Measurements from ENCODE around the gene GJB1.

Gene GJB1

DNA sequence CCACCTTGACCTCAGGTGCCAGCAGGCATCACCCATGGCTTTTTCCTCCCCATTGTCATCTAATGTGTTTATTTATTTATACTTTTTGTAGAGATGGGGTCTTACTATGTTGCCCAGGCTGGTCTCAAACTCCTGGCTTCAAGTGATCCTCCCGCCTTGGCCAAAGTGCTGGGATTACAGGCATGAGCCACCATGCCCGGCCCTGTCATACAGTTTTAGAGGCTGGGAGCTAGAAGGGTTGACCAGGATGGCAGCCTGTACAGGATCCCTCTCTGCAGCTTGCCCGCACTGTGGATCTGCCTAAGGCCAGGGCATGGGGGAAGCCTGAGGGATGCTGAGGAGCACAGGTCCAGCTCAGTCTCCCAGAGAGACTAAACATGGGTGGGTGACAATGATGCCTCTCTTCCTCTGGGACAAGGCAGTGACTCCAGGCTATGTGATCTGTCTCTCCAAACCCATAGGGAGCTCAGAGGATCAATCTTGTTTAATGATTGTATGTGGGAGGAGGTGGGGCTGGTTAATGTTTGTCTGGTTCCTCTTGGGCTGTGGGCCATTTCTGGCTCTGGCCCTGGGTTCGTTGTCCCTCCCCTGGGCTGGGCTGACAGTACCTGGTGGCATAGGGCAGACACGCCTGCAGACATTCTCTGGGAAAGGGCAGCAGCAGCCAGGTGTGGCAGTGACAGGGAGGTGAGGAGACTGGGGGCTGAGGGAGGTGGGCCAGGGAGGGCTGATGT, 8.3 kb upstream of the GJB1 start:
- Histone ChIP-seq H3K36me3 (ENCODE audit: control insufficient read depth in 1 of 2, insufficient read depth in 2 of 2, low read length in 2 of 2) (no peaks in the 10 kb centered on the region), H3K27ac (ENCODE audit: low read depth, low read length) (peak overlapping the region; percentile 66), H3K27me3 (ENCODE audit: control insufficient read depth in 1 of 2, insufficient read depth in 2 of 2, low read length in 2 of 2) (no peaks in the 10 kb centered on the region), H3K4me1 (ENCODE audit: control insufficient read depth in 1 of 2, insufficient read depth in 2 of 2, low read length in 2 of 2) (peaks cover 6 to 9% of the 10 kb centered on the region in 2 donors), H3K9me3 (ENCODE audit: control insufficient read depth in 1 of 2, low read length in 2 of 2) (no peaks in the 10 kb centered on the region), H3K4me3 (ENCODE audit: low read depth in 1 of 2, low read length in 2 of 2) (peak overlapping the region; percentile 73), H3K9ac (ENCODE audit: low read depth in 1 of 2, low read length in 2 of 2) (peak overlapping the region; percentile 64 to 66)

DNA sequence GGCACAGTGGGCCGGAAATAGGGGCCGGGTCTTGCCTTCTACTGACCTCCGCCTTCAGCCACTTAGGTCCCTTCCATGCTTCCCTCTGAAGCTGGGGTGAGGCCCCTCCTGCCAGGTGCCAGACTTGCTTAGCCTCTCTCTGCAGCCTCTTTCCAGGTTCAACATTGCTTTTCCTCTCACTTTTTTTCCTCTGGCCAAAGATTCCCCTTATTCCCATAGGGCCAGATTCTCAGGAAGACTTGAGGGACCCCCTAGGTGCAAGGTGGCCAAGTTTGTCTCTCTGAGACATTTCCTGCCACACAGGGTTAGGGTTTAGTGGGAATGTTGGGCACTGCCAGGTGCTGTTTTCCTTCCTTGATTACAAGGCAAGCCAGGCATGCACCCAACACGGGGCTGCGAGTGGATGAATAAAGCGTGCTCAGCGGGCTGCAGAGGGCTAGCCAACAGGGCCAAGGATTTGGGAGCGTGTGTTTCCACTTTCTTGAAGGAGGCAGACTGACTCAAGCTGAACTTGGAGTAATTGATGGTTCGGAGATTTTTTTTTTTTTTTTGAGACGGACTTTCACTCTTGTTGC, 7.6 kb upstream of the GJB1 start:
- Histone ChIP-seq H3K36me3 (ENCODE audit: control insufficient read depth in 1 of 2, insufficient read depth in 2 of 2, low read length in 2 of 2) (no peaks in the 10 kb centered on the region), H3K9me3 (ENCODE audit: control insufficient read depth in 1 of 2, low read length in 2 of 2) (no peaks in the 10 kb centered on the region), H3K27ac (ENCODE audit: low read depth, low read length) (peak overlapping the region; percentile 56), H3K4me3 (ENCODE audit: low read depth in 1 of 2, low read length in 2 of 2) (peak overlapping the region; percentile 73), H3K4me1 (ENCODE audit: control insufficient read depth in 1 of 2, insufficient read depth in 2 of 2, low read length in 2 of 2) (peaks cover 6 to 9% of the 10 kb centered on the region in 2 donors), H3K9ac (ENCODE audit: low read depth in 1 of 2, low read length in 2 of 2) (peak overlapping the region; percentile 64 to 66), H3K27me3 (ENCODE audit: control insufficient read depth in 1 of 2, insufficient read depth in 2 of 2, low read length in 2 of 2) (no peaks in the 10 kb centered on the region)

DNA sequence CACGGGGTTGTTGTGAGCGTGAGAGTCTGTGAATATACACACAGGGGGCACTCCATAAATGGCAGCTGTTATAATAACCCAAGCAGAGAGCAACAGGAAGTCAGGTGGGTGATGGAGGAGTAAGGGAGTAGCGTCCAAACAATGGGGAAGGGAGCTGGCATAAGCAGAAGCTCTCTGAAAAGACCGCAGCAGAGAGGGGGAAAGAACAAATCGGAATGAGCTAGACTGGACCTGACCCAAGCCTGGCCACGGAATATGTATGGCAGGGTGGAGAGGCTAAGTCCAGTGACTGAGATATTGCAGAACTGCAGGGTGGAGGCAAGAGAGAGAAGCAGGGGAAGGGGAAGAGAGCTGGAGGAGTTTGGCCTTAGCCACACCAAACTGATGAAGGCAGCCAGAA, 6.5 kb upstream of the GJB1 start:
- H3K27ac ChIP-seq (ENCODE audit: low read depth, low read length), result peak overlapping the region; percentile 3
- H3K9ac ChIP-seq (ENCODE audit: low read depth in 1 of 2, low read length in 2 of 2), result peak overlapping the region; percentile 43 to 66
- H3K27me3 ChIP-seq (ENCODE audit: control insufficient read depth in 1 of 2, insufficient read depth in 2 of 2, low read length in 2 of 2), result no peaks in the 10 kb centered on the region
- peak overlapping the region; percentile 73 for H3K4me3 ChIP-seq (ENCODE audit: low read depth in 1 of 2, low read length in 2 of 2)
- peaks cover 6 to 9% of the 10 kb centered on the region in 2 donors for H3K4me1 ChIP-seq (ENCODE audit: control insufficient read depth in 1 of 2, insufficient read depth in 2 of 2, low read length in 2 of 2)
- H3K9me3 ChIP-seq (ENCODE audit: control insufficient read depth in 1 of 2, low read length in 2 of 2), result no peaks in the 10 kb centered on the region
- no peaks in the 10 kb centered on the region for H3K36me3 ChIP-seq (ENCODE audit: control insufficient read depth in 1 of 2, insufficient read depth in 2 of 2, low read length in 2 of 2)

DNA sequence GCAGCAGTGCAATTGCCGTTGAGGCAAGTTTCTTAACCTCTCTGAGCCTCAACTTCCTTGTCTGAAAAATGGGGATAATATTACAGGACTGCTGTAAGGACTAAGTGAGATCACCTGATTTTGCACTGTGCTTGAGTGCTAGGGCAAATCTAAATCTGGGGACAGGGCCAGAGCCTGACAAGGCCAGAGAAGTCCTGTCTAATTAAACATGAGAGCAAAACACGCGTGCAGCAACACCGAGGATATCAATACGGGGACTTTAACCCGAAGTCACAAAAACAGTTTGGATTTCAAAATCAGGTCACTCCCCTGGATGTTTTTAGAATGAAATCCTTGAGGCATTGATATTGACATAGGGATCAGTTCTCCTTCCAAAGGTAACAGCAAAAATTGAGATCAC, 5.7 kb upstream of the GJB1 start:
- Histone ChIP-seq H3K9me3 (ENCODE audit: control insufficient read depth in 1 of 2, low read length in 2 of 2) (no peaks in the 10 kb centered on the region), H3K9ac (ENCODE audit: low read depth in 1 of 2, low read length in 2 of 2) (peak overlapping the region in 1 of 2 donors; percentile 66), H3K27me3 (ENCODE audit: control insufficient read depth in 1 of 2, insufficient read depth in 2 of 2, low read length in 2 of 2) (no peaks in the 10 kb centered on the region), H3K27ac (ENCODE audit: low read depth, low read length) (no peak overlapping the region), H3K4me1 (ENCODE audit: control insufficient read depth in 1 of 2, insufficient read depth in 2 of 2, low read length in 2 of 2) (peaks cover 6 to 9% of the 10 kb centered on the region in 2 donors), H3K36me3 (ENCODE audit: control insufficient read depth in 1 of 2, insufficient read depth in 2 of 2, low read length in 2 of 2) (no peaks in the 10 kb centered on the region), H3K4me3 (ENCODE audit: low read depth in 1 of 2, low read length in 2 of 2) (peak overlapping the region; percentile 73)

DNA sequence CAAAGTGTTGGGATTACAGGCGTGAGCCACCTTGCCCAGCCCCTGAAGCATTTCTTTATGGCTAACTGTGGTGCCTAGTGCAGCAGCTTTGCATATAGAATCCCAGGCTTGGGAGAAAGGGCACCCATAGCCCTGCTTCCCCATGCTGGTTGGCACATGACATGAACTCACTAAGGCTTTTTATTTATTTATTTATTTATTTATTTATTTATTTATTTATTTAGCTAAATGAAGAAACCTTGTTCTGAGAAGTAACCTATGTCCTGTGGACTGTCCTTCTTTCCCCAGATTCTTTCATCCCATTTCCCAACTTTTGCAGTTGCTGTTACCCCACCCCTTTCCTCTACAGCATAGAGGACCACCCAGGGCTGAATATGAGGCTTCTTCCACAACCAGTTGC, 1.9 kb upstream of the GJB1 start:
- Histone ChIP-seq H3K36me3 (ENCODE audit: control insufficient read depth in 1 of 2, insufficient read depth in 2 of 2, low read length in 2 of 2) (no peaks in the 10 kb centered on the region), H3K9me3 (ENCODE audit: control insufficient read depth in 1 of 2, low read length in 2 of 2) (no peaks in the 10 kb centered on the region), H3K4me3 (ENCODE audit: low read depth in 1 of 2, low read length in 2 of 2) (no peak overlapping the region), H3K27me3 (ENCODE audit: control insufficient read depth in 1 of 2, insufficient read depth in 2 of 2, low read length in 2 of 2) (no peaks in the 10 kb centered on the region), H3K27ac (ENCODE audit: low read depth, low read length) (no peak overlapping the region), H3K4me1 (ENCODE audit: control insufficient read depth in 1 of 2, insufficient read depth in 2 of 2, low read length in 2 of 2) (peaks cover 7% of the 10 kb centered on the region in 2 donors), H3K9ac (ENCODE audit: low read depth in 1 of 2, low read length in 2 of 2) (no peak overlapping the region)

DNA sequence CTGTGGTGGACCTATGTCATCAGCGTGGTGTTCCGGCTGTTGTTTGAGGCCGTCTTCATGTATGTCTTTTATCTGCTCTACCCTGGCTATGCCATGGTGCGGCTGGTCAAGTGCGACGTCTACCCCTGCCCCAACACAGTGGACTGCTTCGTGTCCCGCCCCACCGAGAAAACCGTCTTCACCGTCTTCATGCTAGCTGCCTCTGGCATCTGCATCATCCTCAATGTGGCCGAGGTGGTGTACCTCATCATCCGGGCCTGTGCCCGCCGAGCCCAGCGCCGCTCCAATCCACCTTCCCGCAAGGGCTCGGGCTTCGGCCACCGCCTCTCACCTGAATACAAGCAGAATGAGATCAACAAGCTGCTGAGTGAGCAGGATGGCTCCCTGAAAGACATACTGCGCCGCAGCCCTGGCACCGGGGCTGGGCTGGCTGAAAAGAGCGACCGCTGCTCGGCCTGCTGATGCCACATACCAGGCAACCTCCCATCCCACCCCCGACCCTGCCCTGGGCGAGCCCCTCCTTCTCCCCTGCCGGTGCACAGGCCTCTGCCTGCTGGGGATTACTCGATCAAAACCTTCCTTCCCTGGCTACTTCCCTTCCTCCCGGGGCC, 1.2 kb downstream of the GJB1 start:
- no peaks in the 10 kb centered on the region for H3K27me3 ChIP-seq (ENCODE audit: control insufficient read depth in 1 of 2, insufficient read depth in 2 of 2, low read length in 2 of 2)
- H3K9me3 ChIP-seq (ENCODE audit: control insufficient read depth in 1 of 2, low read length in 2 of 2), result no peaks in the 10 kb centered on the region
- H3K4me3 ChIP-seq (ENCODE audit: low read depth in 1 of 2, low read length in 2 of 2), result no peak overlapping the region
- no peak overlapping the region for H3K27ac ChIP-seq (ENCODE audit: low read depth, low read length)
- no peak overlapping the region for H3K9ac ChIP-seq (ENCODE audit: low read depth in 1 of 2, low read length in 2 of 2)
- H3K36me3 ChIP-seq (ENCODE audit: control insufficient read depth in 1 of 2, insufficient read depth in 2 of 2, low read length in 2 of 2), result no peaks in the 10 kb centered on the region
- peaks cover 14% of the 10 kb centered on the region in 2 donors for H3K4me1 ChIP-seq (ENCODE audit: control insufficient read depth in 1 of 2, insufficient read depth in 2 of 2, low read length in 2 of 2)

DNA sequence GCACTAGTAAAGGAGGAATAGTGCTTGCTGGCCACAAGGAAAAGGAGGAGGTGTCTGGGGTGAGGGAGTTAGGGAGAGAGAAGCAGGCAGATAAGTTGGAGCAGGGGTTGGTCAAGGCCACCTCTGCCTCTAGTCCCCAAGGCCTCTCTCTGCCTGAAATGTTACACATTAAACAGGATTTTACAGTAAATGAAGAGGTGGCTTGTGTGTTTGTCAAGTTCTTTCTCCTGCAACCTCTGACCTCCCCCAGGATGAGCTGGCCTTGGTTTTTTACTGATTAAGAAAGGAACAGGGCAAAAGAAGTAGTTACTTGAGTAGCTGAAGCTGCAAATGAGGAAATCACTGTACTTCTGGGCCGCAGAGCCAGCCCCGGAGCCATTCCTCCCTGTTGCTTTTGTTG, 2.0 kb downstream of the GJB1 start:
- no peak overlapping the region for H3K27ac ChIP-seq (ENCODE audit: low read depth, low read length)
- H3K27me3 ChIP-seq (ENCODE audit: control insufficient read depth in 1 of 2, insufficient read depth in 2 of 2, low read length in 2 of 2), result no peaks in the 10 kb centered on the region
- no peaks in the 10 kb centered on the region for H3K9me3 ChIP-seq (ENCODE audit: control insufficient read depth in 1 of 2, low read length in 2 of 2)
- H3K9ac ChIP-seq (ENCODE audit: low read depth in 1 of 2, low read length in 2 of 2), result no peak overlapping the region
- H3K36me3 ChIP-seq (ENCODE audit: control insufficient read depth in 1 of 2, insufficient read depth in 2 of 2, low read length in 2 of 2), result no peaks in the 10 kb centered on the region
- peaks cover 14% of the 10 kb centered on the region in 2 donors for H3K4me1 ChIP-seq (ENCODE audit: control insufficient read depth in 1 of 2, insufficient read depth in 2 of 2, low read length in 2 of 2)
- no peak overlapping the region for H3K4me3 ChIP-seq (ENCODE audit: low read depth in 1 of 2, low read length in 2 of 2)

DNA sequence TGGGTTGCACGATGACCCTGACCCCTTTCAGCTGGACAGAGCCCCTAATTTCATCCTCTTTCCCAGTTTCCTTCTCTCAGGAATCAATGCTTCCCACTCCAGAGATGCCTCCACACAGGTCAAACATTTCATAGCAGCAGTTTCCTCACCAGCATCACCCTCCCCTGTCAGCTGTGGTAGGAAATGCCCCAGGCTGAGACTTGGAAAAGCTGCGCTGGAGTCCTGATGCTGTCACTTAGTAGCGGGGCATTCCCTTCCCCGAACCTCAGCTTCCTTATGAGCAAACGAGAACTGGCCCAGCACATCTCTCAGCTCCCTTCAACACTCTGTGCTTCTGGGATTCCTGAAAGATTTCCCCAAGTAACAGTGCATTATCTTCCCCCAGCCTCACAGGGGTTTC, 2.7 kb downstream of the GJB1 start:
- H3K4me1 ChIP-seq (ENCODE audit: control insufficient read depth in 1 of 2, insufficient read depth in 2 of 2, low read length in 2 of 2), result peaks cover 14% of the 10 kb centered on the region in 2 donors
- no peaks in the 10 kb centered on the region for H3K9me3 ChIP-seq (ENCODE audit: control insufficient read depth in 1 of 2, low read length in 2 of 2)
- H3K4me3 ChIP-seq (ENCODE audit: low read depth in 1 of 2, low read length in 2 of 2), result no peak overlapping the region
- no peaks in the 10 kb centered on the region for H3K27me3 ChIP-seq (ENCODE audit: control insufficient read depth in 1 of 2, insufficient read depth in 2 of 2, low read length in 2 of 2)
- H3K36me3 ChIP-seq (ENCODE audit: control insufficient read depth in 1 of 2, insufficient read depth in 2 of 2, low read length in 2 of 2), result no peaks in the 10 kb centered on the region
- H3K9ac ChIP-seq (ENCODE audit: low read depth in 1 of 2, low read length in 2 of 2), result no peak overlapping the region
- no peak overlapping the region for H3K27ac ChIP-seq (ENCODE audit: low read depth, low read length)

DNA sequence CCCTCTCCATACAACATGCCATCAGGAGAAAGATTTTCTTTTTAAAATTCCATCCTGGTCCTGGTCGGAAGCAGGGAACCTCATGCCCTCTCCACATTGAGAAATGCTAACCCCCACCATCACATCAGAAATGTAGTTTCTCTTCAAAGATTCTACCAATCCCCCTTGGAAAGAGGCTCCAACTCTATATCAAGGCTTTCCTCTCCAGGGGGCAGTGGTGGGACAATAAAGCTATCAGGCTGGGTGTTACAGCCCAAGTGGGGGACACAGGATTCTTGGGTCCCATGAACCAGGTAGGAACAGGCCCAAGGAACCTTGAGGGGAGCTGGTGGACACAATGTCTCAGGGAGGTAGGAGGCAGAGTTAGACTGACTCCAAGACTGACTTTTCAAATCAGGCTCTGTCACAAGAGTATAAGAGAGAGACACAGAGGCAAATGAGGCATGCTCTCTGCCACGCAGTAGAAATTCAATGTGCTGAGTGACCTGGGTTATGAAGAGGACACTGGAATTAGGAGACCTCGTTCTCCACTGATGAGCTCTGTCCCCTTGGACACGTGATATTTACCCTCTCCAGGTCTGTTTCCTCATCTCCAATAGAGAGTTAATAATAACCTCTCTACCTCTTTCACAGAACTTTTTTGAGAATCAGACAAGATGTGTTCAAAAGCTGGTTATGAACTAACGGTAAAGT, 4.5 kb downstream of the GJB1 start:
- no peaks in the 10 kb centered on the region for H3K9me3 ChIP-seq (ENCODE audit: control insufficient read depth in 1 of 2, low read length in 2 of 2)
- peaks cover 14% of the 10 kb centered on the region in 2 donors for H3K4me1 ChIP-seq (ENCODE audit: control insufficient read depth in 1 of 2, insufficient read depth in 2 of 2, low read length in 2 of 2)
- H3K4me3 ChIP-seq (ENCODE audit: low read depth in 1 of 2, low read length in 2 of 2), result no peak overlapping the region
- H3K27ac ChIP-seq (ENCODE audit: low read depth, low read length), result no peak overlapping the region
- no peaks in the 10 kb centered on the region for H3K27me3 ChIP-seq (ENCODE audit: control insufficient read depth in 1 of 2, insufficient read depth in 2 of 2, low read length in 2 of 2)
- no peak overlapping the region for H3K9ac ChIP-seq (ENCODE audit: low read depth in 1 of 2, low read length in 2 of 2)
- no peaks in the 10 kb centered on the region for H3K36me3 ChIP-seq (ENCODE audit: control insufficient read depth in 1 of 2, insufficient read depth in 2 of 2, low read length in 2 of 2)

DNA sequence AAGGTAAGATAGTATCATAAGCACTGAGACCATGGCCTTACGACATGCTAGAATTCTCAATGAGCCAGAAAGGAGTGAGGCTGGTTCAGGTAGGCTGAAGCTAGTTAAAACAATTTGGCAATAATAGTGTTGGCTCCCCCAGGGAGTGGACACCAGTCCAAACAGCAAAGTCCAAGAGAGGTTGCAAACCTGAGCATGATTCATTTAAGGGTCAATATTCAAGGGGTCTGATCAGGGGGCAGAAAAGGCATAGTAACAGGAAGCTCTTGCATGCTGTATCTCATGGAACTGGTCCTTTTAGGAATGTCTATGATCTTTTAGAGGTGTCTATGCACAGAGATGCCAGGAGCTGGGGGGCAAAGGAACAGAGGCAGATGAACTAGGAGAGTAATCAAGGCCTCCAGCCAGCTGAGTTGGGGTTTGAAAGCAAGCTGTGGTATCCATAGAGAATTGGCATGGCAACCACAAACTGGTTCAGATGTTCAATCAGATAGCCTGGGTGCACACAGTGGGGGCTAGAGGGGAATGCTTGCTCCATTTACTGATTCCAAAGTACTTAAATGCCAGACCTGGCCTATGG, 5.1 kb downstream of the GJB1 start:
- Histone ChIP-seq H3K27ac (ENCODE audit: low read depth, low read length) (no peak overlapping the region), H3K4me1 (ENCODE audit: control insufficient read depth in 1 of 2, insufficient read depth in 2 of 2, low read length in 2 of 2) (peaks cover 14% of the 10 kb centered on the region in 2 donors), H3K9me3 (ENCODE audit: control insufficient read depth in 1 of 2, low read length in 2 of 2) (no peaks in the 10 kb centered on the region), H3K36me3 (ENCODE audit: control insufficient read depth in 1 of 2, insufficient read depth in 2 of 2, low read length in 2 of 2) (no peaks in the 10 kb centered on the region), H3K4me3 (ENCODE audit: low read depth in 1 of 2, low read length in 2 of 2) (no peak overlapping the region), H3K27me3 (ENCODE audit: control insufficient read depth in 1 of 2, insufficient read depth in 2 of 2, low read length in 2 of 2) (no peaks in the 10 kb centered on the region), H3K9ac (ENCODE audit: low read depth in 1 of 2, low read length in 2 of 2) (no peak overlapping the region)

All from duodenal mucosa (tissue), 2 donors.